ENCODE measurements around the gene OR2T3.
"Not testable (repeated sequence)": the region's sequence is repeated elsewhere in the genome, so short reads cannot be mapped to it uniquely, and the experiment has no call there.

GRCh38 chr1:248428192-248428533, 45.0 kb upstream of the OR2T3 start:
- TF ChIP-seq POLR2A (IDR thresholded peaks at IDR 0.05); CTCF (IDR thresholded peaks at IDR 0.05 in 4 of 5, conservative IDR thresholded peaks at IDR 0.05 in 1 of 5): not testable (repeated sequence)
